Spleen (tissue), 11 donors: ENCODE results near the gene LRBA. TPM values are rescaled to one million over a fixed set of nuclear protein-coding genes. Genes with fewer than 3 reads are reported as not detected.

Source experiments
- DNase-seq: peaks from one replicate; pipeline ENCODE4 v3.0.0-alpha.2; 2020
- H3K27ac ChIP-seq, 8 donors: fragments of 200-600 bp; sonication (generic) in 7 of 8; 1 replicate in 4 of 8; 2 replicates in 4 of 8; pipeline versions ENCODE4 v1.5.0 to v1.8.0; 2016 to 2021; ENCODE audit warnings: inconsistent platforms in 4 of 8, mild to moderate bottlenecking in 4 of 8, moderate library complexity in 1 of 8
- H3K27me3 ChIP-seq, 7 donors: fragments of 200-600 bp; sonication (generic) in 6 of 7; replicated peaks in 1 of 7; 1 replicate in 4 of 7; 2 replicates in 3 of 7; pipeline versions ENCODE4 v1.5.0 to v1.8.0; 2016 to 2021; ENCODE audit warnings: inconsistent platforms in 3 of 7, mild to moderate bottlenecking in 1 of 7
- H3K36me3 ChIP-seq, 6 donors: fragments of 200-600 bp; sonication (generic) in 5 of 6; 1 replicate in 4 of 6; 2 replicates in 2 of 6; pipeline versions ENCODE4 v1.5.0 to v1.8.0; 2016 to 2021; ENCODE audit warnings: inconsistent platforms in 2 of 6
- H3K4me1 ChIP-seq, 6 donors: fragments of 200-600 bp; sonication (generic) in 5 of 6; 1 replicate in 3 of 6; 2 replicates in 3 of 6; pipeline versions ENCODE4 v1.5.0 to v1.8.0; 2016 to 2021; ENCODE audit warnings: inconsistent platforms in 3 of 6
- H3K4me3 ChIP-seq, 8 donors: fragments of 200-600 bp; sonication (generic) in 7 of 8; 1 replicate in 4 of 8; 2 replicates in 4 of 8; pipeline versions ENCODE4 v1.5.0 to v1.8.0; 2016 to 2021; ENCODE audit warnings: inconsistent platforms in 4 of 8, mild to moderate bottlenecking in 4 of 8, moderate library complexity in 2 of 8
- H3K9me3 ChIP-seq, 8 donors: fragments of 200-600 bp; sonication (generic) in 7 of 8; 1 replicate in 4 of 8; 2 replicates in 4 of 8; pipeline versions ENCODE4 v1.5.0 to v1.8.0; 2016 to 2021; ENCODE audit warnings: inconsistent platforms in 4 of 8
- CTCF ChIP-seq, 11 experiments: fragments of 200-600 bp in 7 of 11; fragments of 450-650 bp in 4 of 11; sonication (generic) in 4 of 11; IDR thresholded peaks in 8 of 11; conservative IDR thresholded peaks in 3 of 11; 1 replicate in 7 of 11; 2 replicates in 4 of 11; pipeline versions ENCODE4 v1.4.0 to v1.8.0; 2016 to 2021; ENCODE audit warnings: antibody characterized with exemption in 11 of 11, inconsistent platforms in 4 of 11, mild to moderate bottlenecking in 1 of 11
- POLR2A ChIP-seq, 3 donors: fragments of 450-650 bp; IDR thresholded peaks; one replicate each; pipeline ENCODE4 v1.5.1; 2017; ENCODE audit warnings: antibody characterized with exemption in 3 of 3, mild to moderate bottlenecking in 1 of 3
- POLR2AphosphoS5 ChIP-seq, 3 donors: sonication (generic); formaldehyde crosslinking; IDR thresholded peaks; one replicate each; pipeline ENCODE4 v1.5.1; 2017; ENCODE audit warnings: antibody characterized with exemption in 3 of 3
- WGBS, 5 donors: extraction: QIAGEN DNeasy Blood & Tissue Kit in 3 of 5; methylation state at CpG; one replicate each; pipeline versions ENCODE4 v1.1.5 to v1.1.7; 2013 to 2018; 5-methylcytosine and 5-hydroxymethylcytosine counted together
- intact Hi-C: fragments of 100-400 bp; cut with DNase I; formaldehyde crosslinking; loops from one replicate; pipeline ENCODE4 v1.15.0; 2023; ENCODE audit warnings: low total_unique reads
- polyA plus RNA-seq, 3 donors: library from polyadenylated mRNA; stranded (reverse); fragments of 200-250 nt; gene quantifications; one replicate each; pipeline ENCODE4 v1.2.1, GENCODE V29; 2013
- total RNA-seq, 7 donors: library from RNA; depleted of rRNA in 3 of 7; stranded (reverse); fragments of >200 nt in 3 of 7; fragmentation: NEBNext Ultra II Directional in 4 of 7; extraction: Animal tissue kit (Norgen Biotek cat#: 25700) in 4 of 7; gene quantifications; one replicate each; pipeline versions ENCODE4 v1.1.0 to v1.2.1, GENCODE V29; 2016 to 2021
- donor health status: healthy with polysubstance abuse.
- donor health status: DM: no; HTN: no; CAD: no; lungs with moderate emphysema.
- donor health status: DM: no; HTN: no; CAD: no.
- donor health status: Bipolar disorder and iron deficiency.
- donor health status: healthy.
- donor health status: DM: no; HTN: no; CAD: no.
- donor health status: DM: yes; HTN: yes; CAD: no.

Gene LRBA
- total and polyA plus RNA-seq, 10 donors: 8.2 to 84.9 (median 50.5) TPM

- Histone ChIP-seq H3K27ac (no peak overlapping the region), H3K27me3 (no peaks in the 10 kb centered on the region), H3K36me3 (peaks cover 0 to 15% (median 0%) of the 10 kb centered on the region in 6 donors), H3K4me1 (no peaks in the 10 kb centered on the region), H3K9me3 (no peaks in the 10 kb centered on the region), H3K4me3 (no peak overlapping the region)
- whole genome bisulfite sequencing, 5 donors: 17 to 48% (median 33%) methylated on average over 5 of the region's 5 CpGs
- no peak for DNase-seq
- TF ChIP-seq POLR2A (IDR thresholded peaks at IDR 0.05) (no peak), CTCF (IDR thresholded peaks at IDR 0.05 in 8 of 11, conservative IDR thresholded peaks at IDR 0.05 in 3 of 11) (no peak), POLR2AphosphoS5 (IDR thresholded peaks at IDR 0.05) (no peak)
- intact Hi-C loops: no loop called here
These were observed 612.2 kb downstream of the LRBA start for GRCh38 chr4:150402871-150403272.

- Histone ChIP-seq H3K36me3 (peaks cover 0 to 15% (median 0%) of the 10 kb centered on the region in 6 donors), H3K27ac (no peak overlapping the region), H3K9me3 (no peaks in the 10 kb centered on the region), H3K4me3 (no peak overlapping the region), H3K27me3 (no peaks in the 10 kb centered on the region), H3K4me1 (no peaks in the 10 kb centered on the region)
- WGBS, 5 donors: 93 to 97% (median 95%) methylated on average over 7 of the region's 7 CpGs
- TF ChIP-seq POLR2A (IDR thresholded peaks at IDR 0.05) (no peak), POLR2AphosphoS5 (IDR thresholded peaks at IDR 0.05) (no peak), CTCF (IDR thresholded peaks at IDR 0.05 in 8 of 11, conservative IDR thresholded peaks at IDR 0.05 in 3 of 11) (no peak)
- DNase-seq: no peak
- intact Hi-C loops: no loop called here
These were observed 613.9 kb downstream of the LRBA start for GRCh38 chr4:150401083-150401687.

- Histone ChIP-seq H3K27me3 (no peaks in the 10 kb centered on the region), H3K9me3 (peaks cover 0 to 17% (median 14%) of the 10 kb centered on the region in 8 donors), H3K4me1 (no peaks in the 10 kb centered on the region), H3K27ac (no peak overlapping the region), H3K4me3 (no peak overlapping the region), H3K36me3 (peaks cover 0 to 17% (median 0%) of the 10 kb centered on the region in 6 donors)
- TF ChIP-seq POLR2AphosphoS5 (IDR thresholded peaks at IDR 0.05) (no peak), POLR2A (IDR thresholded peaks at IDR 0.05) (no peak), CTCF (IDR thresholded peaks at IDR 0.05 in 8 of 11, conservative IDR thresholded peaks at IDR 0.05 in 3 of 11) (no peak)
- WGBS, 5 donors: 36 to 61% (median 38%) methylated on average over 2 of the region's 2 CpGs
- intact Hi-C loops: no loop called here
- DNase-seq: no peak
These were observed 619.2 kb downstream of the LRBA start for GRCh38 chr4:150395872-150396271.

- Histone ChIP-seq H3K4me1 (no peaks in the 10 kb centered on the region), H3K36me3 (peaks cover 0 to 17% (median 0%) of the 10 kb centered on the region in 6 donors), H3K4me3 (no peak overlapping the region), H3K9me3 (peaks cover 0 to 17% (median 14%) of the 10 kb centered on the region in 8 donors), H3K27ac (no peak overlapping the region), H3K27me3 (no peaks in the 10 kb centered on the region)
- intact Hi-C loops: no loop called here
- TF ChIP-seq POLR2A (IDR thresholded peaks at IDR 0.05) (no peak), CTCF (IDR thresholded peaks at IDR 0.05 in 8 of 11, conservative IDR thresholded peaks at IDR 0.05 in 3 of 11) (no peak), POLR2AphosphoS5 (IDR thresholded peaks at IDR 0.05) (no peak)
- no peak for DNase-seq
These were observed 621.0 kb downstream of the LRBA start for GRCh38 chr4:150394046-150394445.
